Fibroblast of lung (primary cell): Measurements from ENCODE around the gene ARL2BP. TPM values are rescaled to one million over a fixed set of nuclear protein-coding genes. Genes with fewer than 3 reads are reported as not detected.

Experiments
- DNase-seq, 2 donors: peaks; one replicate each; pipeline versions ENCODE4 v3.0.0 to v3.0.0-alpha.2; 2010; ENCODE audit warnings: low read depth in 2 of 2
- H2AFZ ChIP-seq: 2 replicates; pipeline ENCODE4 v1.5.1; 2012; ENCODE audit warnings: low read length, control low read depth, inconsistent platforms
- H3K27ac ChIP-seq: 2 replicates; pipeline ENCODE4 v1.5.1; 2011; ENCODE audit warnings: low read length, control low read depth; ENCODE audit not compliant: insufficient read depth
- H3K27me3 ChIP-seq: 2 replicates; pipeline ENCODE4 v1.5.1; 2011; ENCODE audit warnings: mild to moderate bottlenecking, low read length; ENCODE audit not compliant: control insufficient read depth, insufficient read depth
- H3K36me3 ChIP-seq: 2 replicates; pipeline ENCODE4 v1.5.1; 2011; ENCODE audit warnings: low read length; ENCODE audit not compliant: control insufficient read depth, insufficient read depth
- H3K4me1 ChIP-seq: 2 replicates; pipeline ENCODE4 v1.5.1; 2011; ENCODE audit warnings: low read length; ENCODE audit not compliant: control insufficient read depth, insufficient read depth; ENCODE audit errors: extremely low read depth
- H3K4me2 ChIP-seq: 2 replicates; pipeline ENCODE4 v1.5.1; 2011; ENCODE audit warnings: low read length, control low read depth; ENCODE audit not compliant: insufficient read depth; ENCODE audit errors: extremely low read depth
- H3K4me3 ChIP-seq, 4 experiments: fragments of 200-600 bp in 1 of 4; sonication (generic) in 1 of 4; replicated peaks in 1 of 4; 2 replicates each; pipeline ENCODE4 v1.5.1; 2011 to 2016; ENCODE audit warnings: low read length in 4 of 4, low read depth in 3 of 4, mild to moderate bottlenecking in 3 of 4, control low read depth in 2 of 4, inconsistent platforms in 1 of 4, mixed read lengths in 1 of 4; ENCODE audit not compliant: insufficient read depth in 1 of 4; ENCODE audit errors: control extremely low read depth in 1 of 4
- H3K79me2 ChIP-seq: 2 replicates; pipeline ENCODE4 v1.5.1; 2012; ENCODE audit warnings: mild to moderate bottlenecking, low read length, inconsistent platforms; ENCODE audit not compliant: control insufficient read depth, insufficient read depth
- H3K9ac ChIP-seq: 2 replicates; pipeline ENCODE4 v1.5.1; 2011; ENCODE audit warnings: mild to moderate bottlenecking, low read length, control low read depth; ENCODE audit not compliant: insufficient read depth
- H3K9me3 ChIP-seq: 2 replicates; pipeline ENCODE4 v1.5.1; 2012; ENCODE audit warnings: low read depth, low read length; ENCODE audit not compliant: control insufficient read depth, insufficient read depth
- H4K20me1 ChIP-seq: 2 replicates; pipeline ENCODE4 v1.5.1; 2011; ENCODE audit warnings: low read length; ENCODE audit not compliant: control insufficient read depth, insufficient read depth; ENCODE audit errors: extremely low read depth
- EZH2 ChIP-seq: IDR thresholded peaks from 2 replicates; pipeline ENCODE4 v1.5.1; 2012; ENCODE audit warnings: low read length, control low read depth, mild to moderate bottlenecking; ENCODE audit errors: missing control alignments
- polyA plus RNA-seq, 2 donors: library from polyadenylated mRNA; depleted of rRNA in 1 of 2; stranded (reverse) in 1 of 2; unstranded in 1 of 2; fragments of >200 nt; gene quantifications; 2 replicates each; pipeline ENCODE4 v1.2.1, GENCODE V29; 2011 to 2012; ENCODE audit warnings: missing spikeins in 1 of 2
- total RNA-seq: library from RNA; depleted of rRNA; stranded (reverse); fragments of >200 nt; gene quantifications from 2 replicates; pipeline ENCODE4 v1.2.1, GENCODE V29; 2014
- TF ChIP-seq, protein P1 (sequence below), 2 donors: IDR thresholded peaks in 1 of 2; conservative IDR thresholded peaks in 1 of 2; 1 replicate in 1 of 2; 2 replicates in 1 of 2; pipeline ENCODE4 v1.5.1; 2011 to 2012; ENCODE audit warnings: low read length in 2 of 2, control low read depth in 1 of 2, inconsistent platforms in 1 of 2, low read depth in 1 of 2, mild to moderate bottlenecking in 1 of 2

ARL2BP gene
- total and polyA plus RNA-seq, 2 donors (not counting 1 experiment from before 2014, with no cell fraction given), result 65.7 to 173 TPM

DNA sequence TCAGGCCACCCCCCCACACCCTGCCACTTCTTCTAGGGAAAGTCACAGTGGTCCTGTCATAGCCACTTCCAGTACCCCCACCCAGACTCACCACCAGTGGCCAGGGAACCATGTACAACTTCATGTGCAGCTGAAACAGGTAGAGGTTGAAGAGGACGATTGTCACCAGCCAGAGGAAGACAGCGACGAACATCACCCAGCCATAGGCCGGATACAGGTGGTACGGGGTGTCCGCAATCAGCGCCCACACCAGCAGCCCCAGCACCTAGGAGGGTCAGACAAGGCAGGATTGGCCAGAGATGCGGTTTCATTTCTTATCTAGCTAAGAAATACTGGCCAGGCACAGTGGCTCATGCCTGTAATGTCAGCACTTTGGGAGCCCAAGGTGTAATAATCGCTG lies 16.7 kb downstream of the ARL2BP start:
- Histone ChIP-seq H3K9me3 (no peaks in the 10 kb centered on the region), H4K20me1 (no peaks in the 10 kb centered on the region), H3K4me2 (no peak overlapping the region), H3K9ac (no peak overlapping the region), H3K79me2 (no peaks in the 10 kb centered on the region), H3K27me3 (no peaks in the 10 kb centered on the region), H3K4me3 (no peak overlapping the region), H3K27ac (no peak overlapping the region), H2AFZ (no peak overlapping the region), H3K4me1 (no peaks in the 10 kb centered on the region), H3K36me3 (no peaks in the 10 kb centered on the region)
- no peak for DNase-seq
- TF ChIP-seq EZH2, result no peak
- TF ChIP-seq, protein P1, sequence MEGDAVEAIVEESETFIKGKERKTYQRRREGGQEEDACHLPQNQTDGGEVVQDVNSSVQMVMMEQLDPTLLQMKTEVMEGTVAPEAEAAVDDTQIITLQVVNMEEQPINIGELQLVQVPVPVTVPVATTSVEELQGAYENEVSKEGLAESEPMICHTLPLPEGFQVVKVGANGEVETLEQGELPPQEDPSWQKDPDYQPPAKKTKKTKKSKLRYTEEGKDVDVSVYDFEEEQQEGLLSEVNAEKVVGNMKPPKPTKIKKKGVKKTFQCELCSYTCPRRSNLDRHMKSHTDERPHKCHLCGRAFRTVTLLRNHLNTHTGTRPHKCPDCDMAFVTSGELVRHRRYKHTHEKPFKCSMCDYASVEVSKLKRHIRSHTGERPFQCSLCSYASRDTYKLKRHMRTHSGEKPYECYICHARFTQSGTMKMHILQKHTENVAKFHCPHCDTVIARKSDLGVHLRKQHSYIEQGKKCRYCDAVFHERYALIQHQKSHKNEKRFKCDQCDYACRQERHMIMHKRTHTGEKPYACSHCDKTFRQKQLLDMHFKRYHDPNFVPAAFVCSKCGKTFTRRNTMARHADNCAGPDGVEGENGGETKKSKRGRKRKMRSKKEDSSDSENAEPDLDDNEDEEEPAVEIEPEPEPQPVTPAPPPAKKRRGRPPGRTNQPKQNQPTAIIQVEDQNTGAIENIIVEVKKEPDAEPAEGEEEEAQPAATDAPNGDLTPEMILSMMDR (conservative IDR thresholded peaks at IDR 0.05 in 1 of 2, IDR thresholded peaks at IDR 0.05 in 1 of 2; ENCODE audit: low read depth in 1 of 2, low read length in 2 of 2), result no peak

DNA sequence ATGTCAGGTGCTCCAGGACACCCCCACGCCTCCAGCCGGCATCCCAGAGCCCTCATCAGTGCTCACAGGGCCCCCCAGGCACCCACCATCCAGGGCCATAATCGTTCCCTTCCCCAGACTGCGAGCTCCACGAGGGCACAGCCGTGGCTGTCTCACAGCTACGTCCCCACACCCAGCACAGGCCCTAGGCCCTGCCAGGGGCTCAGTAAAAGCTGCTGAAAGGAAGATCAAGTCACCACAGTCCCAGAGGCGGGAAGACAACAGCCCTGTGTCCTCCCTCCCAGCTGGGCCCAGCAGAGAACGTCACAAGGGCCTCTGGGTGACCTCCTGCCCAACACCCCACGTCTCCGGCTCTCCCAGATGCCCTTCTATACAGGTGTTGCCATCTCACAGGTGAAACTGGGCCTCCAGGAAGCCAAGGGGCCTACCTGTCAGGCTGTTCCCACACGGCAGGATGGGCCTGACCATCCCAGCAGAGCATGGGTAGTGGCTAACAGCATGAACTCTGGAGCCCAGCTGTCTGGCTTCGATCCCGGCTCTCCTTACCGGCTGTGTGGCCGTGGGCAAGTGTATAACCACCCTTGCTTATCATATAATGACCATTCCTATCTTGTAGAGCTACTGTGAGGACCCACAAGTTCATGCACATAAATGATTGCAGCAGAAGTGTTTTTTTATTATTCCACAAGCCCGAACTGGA lies 17.9 kb downstream of the ARL2BP start:
- H2AFZ ChIP-seq, result no peak overlapping the region

DNA sequence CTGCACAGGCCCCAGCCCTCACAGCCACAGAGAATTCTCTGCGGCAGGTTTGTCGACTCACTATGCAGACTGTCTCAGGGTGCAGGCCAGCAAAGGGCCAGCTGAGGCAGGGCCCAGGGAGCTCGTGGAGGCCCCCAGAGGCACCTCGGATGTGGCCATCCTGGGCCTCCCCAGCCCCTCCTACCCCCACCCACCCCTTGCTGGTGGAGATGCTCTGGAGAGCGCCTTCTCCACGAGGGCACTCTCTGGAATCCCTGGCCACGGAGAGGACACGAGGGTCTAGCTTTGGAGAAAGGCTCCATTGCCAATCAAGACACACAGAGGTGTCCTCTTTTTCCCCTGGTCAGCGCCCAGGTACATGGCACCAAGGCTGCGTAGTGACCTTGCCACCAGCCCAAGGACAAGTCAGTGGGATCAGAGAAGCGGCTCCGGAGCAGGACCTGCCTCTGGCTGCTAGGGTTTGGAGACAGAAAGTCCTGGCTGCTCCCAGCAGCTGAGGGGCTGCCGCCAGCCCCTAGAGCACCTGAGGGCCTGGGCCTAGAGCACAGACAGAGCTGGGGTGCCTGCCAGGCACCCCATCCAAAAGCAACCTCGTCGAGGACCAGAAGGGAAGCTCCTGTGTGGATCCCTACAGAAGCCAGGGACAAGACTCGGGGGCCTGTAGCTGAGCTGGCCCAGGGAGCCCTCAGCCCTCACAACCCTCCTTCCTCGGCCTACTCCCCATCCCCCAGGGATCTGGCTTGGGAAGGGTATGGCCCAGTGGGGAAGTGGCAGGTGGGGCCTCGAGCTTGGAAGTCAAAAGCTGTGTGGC lies 18.7 kb downstream of the ARL2BP start:
- no peaks in the 10 kb centered on the region for H3K4me1 ChIP-seq
- no peaks in the 10 kb centered on the region for H3K79me2 ChIP-seq
- no peaks in the 10 kb centered on the region for H3K9me3 ChIP-seq
- TF ChIP-seq EZH2, result no peak
- TF ChIP-seq, protein P1 (conservative IDR thresholded peaks at IDR 0.05 in 1 of 2, IDR thresholded peaks at IDR 0.05 in 1 of 2; ENCODE audit: low read depth in 1 of 2, low read length in 2 of 2), result no peak
- no peak overlapping the region for H3K4me3 ChIP-seq
- no peak for DNase-seq
- H4K20me1 ChIP-seq, result no peaks in the 10 kb centered on the region
- no peak overlapping the region for H2AFZ ChIP-seq
- no peaks in the 10 kb centered on the region for H3K36me3 ChIP-seq
- no peaks in the 10 kb centered on the region for H3K27me3 ChIP-seq
- H3K4me2 ChIP-seq, result no peak overlapping the region
- no peak overlapping the region for H3K27ac ChIP-seq
- no peak overlapping the region for H3K9ac ChIP-seq

More for the DNA sequence above, 17.9 kb downstream of the ARL2BP start:
- Histone ChIP-seq H3K4me3 (no peak overlapping the region), H3K79me2 (no peaks in the 10 kb centered on the region), H3K9ac (no peak overlapping the region), H3K9me3 (no peaks in the 10 kb centered on the region), H3K36me3 (no peaks in the 10 kb centered on the region), H3K4me1 (no peaks in the 10 kb centered on the region), H3K27ac (no peak overlapping the region), H3K4me2 (no peak overlapping the region), H4K20me1 (no peaks in the 10 kb centered on the region), H3K27me3 (no peaks in the 10 kb centered on the region)
- TF ChIP-seq, protein P1 (conservative IDR thresholded peaks at IDR 0.05 in 1 of 2, IDR thresholded peaks at IDR 0.05 in 1 of 2; ENCODE audit: low read depth in 1 of 2, low read length in 2 of 2), result no peak
- no peak for TF ChIP-seq EZH2
- no peak for DNase-seq
